ENCODE results near the gene CYB5R3.

GRCh38 chr22:42601879-42602465, 47.2 kb downstream of the CYB5R3 start:
- TF ChIP-seq POLR2AphosphoS5 (IDR thresholded peaks at IDR 0.05) (no peak), POLR2A (IDR thresholded peaks at IDR 0.05) (no peak)

Measured in gastroesophageal sphincter (tissue), 2 donors.